ENCODE measurements around the gene ATP10A. TPM values are rescaled to one million over a fixed set of nuclear protein-coding genes. Genes with fewer than 3 reads are reported as not detected.

The ATP10A gene
- total RNA-seq, 2 donors from 2014 or later, result 5.6 to 14.3 TPM

DNA sequence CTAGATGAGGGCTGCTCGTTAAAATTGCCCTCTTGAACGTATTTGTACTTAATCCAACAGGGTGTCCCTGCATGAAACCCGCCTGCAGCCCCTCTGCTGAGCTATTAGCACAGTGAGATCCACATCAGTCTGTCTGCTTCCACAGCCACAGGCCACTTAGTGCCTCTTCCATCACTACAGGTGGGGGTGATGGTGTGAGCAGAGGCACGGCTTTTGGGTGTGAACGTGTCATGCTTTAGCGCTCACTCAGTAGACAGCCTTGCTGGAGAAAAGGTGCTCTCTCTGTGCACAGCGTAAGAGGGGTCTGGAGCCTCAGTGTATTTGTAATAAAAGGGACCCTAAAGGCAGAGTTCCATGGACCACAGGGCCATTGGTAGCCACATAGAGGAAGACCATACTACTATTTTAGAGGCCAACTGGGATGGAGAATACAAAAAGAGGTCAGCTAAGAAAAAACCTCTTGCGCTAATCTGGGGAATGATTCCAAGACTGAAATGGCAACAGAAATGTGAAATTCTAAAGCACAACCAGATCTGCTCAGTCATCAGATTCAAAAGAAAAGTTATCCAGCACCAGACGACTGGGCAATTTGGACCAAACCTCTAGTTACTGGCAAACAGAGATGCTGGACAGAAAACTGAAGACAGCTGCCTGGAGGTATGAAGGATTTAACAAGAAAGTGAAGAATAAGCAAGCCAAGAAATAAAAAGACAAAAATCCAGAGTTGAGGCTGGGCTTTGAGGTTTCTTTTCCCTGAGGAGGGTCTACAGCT is 120.2 kb downstream of the ATP10A start:
- Histone ChIP-seq H3K9me3 (no peaks in the 10 kb centered on the region), H3K27ac (no peak overlapping the region), H3K4me3 (no peak overlapping the region), H3K4me1 (replicated peaks) (no peaks in the 10 kb centered on the region), H3K27me3 (replicated peaks; ENCODE audit: insufficient read depth) (no peaks in the 10 kb centered on the region), H3K36me3 (no peaks in the 10 kb centered on the region)
- 61% methylated on average over 9 of the region's 9 CpGs for WGBS
- TF ChIP-seq POLR2A (IDR thresholded peaks at IDR 0.05) (no peak), POLR2AphosphoS5 (IDR thresholded peaks at IDR 0.05) (no peak)
- TF ChIP-seq, protein P1, sequence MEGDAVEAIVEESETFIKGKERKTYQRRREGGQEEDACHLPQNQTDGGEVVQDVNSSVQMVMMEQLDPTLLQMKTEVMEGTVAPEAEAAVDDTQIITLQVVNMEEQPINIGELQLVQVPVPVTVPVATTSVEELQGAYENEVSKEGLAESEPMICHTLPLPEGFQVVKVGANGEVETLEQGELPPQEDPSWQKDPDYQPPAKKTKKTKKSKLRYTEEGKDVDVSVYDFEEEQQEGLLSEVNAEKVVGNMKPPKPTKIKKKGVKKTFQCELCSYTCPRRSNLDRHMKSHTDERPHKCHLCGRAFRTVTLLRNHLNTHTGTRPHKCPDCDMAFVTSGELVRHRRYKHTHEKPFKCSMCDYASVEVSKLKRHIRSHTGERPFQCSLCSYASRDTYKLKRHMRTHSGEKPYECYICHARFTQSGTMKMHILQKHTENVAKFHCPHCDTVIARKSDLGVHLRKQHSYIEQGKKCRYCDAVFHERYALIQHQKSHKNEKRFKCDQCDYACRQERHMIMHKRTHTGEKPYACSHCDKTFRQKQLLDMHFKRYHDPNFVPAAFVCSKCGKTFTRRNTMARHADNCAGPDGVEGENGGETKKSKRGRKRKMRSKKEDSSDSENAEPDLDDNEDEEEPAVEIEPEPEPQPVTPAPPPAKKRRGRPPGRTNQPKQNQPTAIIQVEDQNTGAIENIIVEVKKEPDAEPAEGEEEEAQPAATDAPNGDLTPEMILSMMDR (IDR thresholded peaks at IDR 0.05), result no peak
- no peak for DNase-seq (ENCODE audit: low spot score)
- intact Hi-C loops (cut with DNase I), result no loop called here

DNA sequence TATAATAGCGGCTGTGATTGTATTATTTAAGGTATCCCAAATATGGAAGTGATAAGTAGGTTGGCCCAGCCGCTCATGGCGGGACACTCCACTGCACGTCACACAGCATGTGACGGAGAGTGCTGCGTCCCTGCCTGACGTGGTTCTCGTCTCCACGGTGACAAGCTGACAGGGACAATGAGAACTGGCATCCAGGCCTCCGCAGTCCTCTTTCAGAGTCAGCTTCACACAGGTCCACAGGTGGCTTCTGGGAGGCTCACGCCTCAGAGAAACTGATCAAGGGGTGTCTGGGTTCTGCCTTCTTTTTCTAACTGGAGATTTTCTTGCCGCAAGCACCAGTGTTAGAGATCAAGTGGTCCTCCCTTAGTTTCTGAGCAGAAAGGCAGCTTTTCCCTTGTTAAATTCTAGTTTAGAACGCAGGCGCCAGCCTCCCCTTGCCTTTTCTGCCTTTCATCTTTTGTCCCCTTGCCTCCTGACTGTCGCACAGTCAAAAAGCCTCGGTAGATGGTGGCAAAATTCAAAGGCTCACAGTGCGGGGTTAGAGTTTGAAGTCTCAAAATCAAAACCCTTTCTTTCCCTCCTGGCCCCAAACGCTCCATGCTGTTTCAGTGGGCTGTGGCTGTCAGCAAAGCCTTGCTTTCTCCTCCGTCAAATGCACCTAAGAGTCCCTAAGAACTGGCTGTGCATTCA is 120.9 kb downstream of the ATP10A start:
- no peaks in the 10 kb centered on the region for H3K4me1 ChIP-seq (replicated peaks)
- no peaks in the 10 kb centered on the region for H3K36me3 ChIP-seq
- no peak for DNase-seq (ENCODE audit: low spot score)
- 75% methylated on average over 19 of the region's 19 CpGs for WGBS
- no peaks in the 10 kb centered on the region for H3K9me3 ChIP-seq
- H3K27ac ChIP-seq, result no peak overlapping the region
- no peaks in the 10 kb centered on the region for H3K27me3 ChIP-seq (replicated peaks; ENCODE audit: insufficient read depth)
- intact Hi-C loops (cut with DNase I), result no loop called here
- TF ChIP-seq POLR2A (IDR thresholded peaks at IDR 0.05) (no peak), POLR2AphosphoS5 (IDR thresholded peaks at IDR 0.05) (no peak)
- TF ChIP-seq, protein P1 (IDR thresholded peaks at IDR 0.05), result no peak
- no peak overlapping the region for H3K4me3 ChIP-seq

DNA sequence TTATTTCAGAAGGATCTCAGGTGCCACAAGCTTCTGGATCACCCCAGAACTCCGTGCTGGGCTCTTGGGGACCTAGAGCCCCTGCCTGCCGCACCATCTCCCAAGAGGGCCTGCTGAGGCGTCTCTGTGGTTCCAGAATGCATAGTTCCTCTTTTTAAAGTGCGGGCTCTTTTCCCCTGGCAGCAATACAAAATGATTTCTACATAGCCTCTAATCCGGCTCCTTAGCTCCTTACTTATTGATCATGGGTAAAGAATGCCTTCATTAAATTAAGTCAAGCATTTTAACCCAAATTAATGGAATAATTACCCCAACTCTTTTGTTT is 121.9 kb downstream of the ATP10A start:
- Histone ChIP-seq H3K36me3 (no peaks in the 10 kb centered on the region), H3K4me3 (no peak overlapping the region), H3K4me1 (replicated peaks) (no peaks in the 10 kb centered on the region), H3K27ac (no peak overlapping the region), H3K27me3 (replicated peaks; ENCODE audit: insufficient read depth) (no peaks in the 10 kb centered on the region), H3K9me3 (no peaks in the 10 kb centered on the region)
- no peak for DNase-seq (ENCODE audit: low spot score)
- TF ChIP-seq POLR2A (IDR thresholded peaks at IDR 0.05) (no peak), POLR2AphosphoS5 (IDR thresholded peaks at IDR 0.05) (no peak)
- TF ChIP-seq, protein P1 (IDR thresholded peaks at IDR 0.05), result no peak
- intact Hi-C loops (cut with DNase I), result no loop called here
- 81% methylated on average over 5 of the region's 5 CpGs for WGBS

DNA sequence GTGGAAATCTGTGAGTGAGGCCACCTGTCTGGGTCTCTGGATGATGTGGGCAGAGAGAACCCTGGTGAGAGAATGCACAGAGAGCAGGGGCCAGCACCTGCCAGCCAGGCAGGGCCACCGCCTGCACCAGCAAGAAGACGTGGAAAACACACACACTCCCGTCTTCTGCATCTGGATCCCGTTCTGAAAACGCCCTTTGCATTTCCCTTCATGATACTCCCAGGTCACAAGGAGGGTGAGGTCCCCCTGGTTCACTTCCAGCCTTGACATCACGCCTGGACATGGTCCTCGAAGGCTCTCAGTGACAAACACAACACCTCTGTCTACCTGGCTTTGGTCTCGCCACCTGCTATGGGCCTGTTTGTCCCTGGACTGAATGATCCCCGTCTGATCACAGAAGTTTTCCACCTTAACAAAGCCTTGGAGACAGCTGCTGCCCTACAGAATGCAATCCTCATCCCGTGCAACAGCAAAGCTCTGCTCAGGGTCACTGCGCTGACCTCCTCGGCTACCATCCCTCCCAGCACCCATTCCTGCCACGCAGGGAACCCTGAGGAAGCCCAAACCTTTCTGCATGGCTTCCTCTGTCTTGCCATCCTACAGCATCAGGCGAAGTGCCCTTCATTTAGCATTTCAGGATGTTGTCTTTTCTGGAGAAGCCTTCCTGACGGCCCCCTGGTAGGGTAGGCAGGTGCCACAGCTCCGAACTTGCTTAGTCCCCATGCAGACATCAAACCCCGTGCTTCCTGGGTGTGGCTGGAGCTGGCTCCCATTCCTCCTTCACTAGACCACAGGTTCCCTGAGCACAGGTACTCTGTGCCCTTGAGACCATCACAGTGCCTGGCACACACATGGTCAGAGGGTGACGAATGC is 122.5 kb downstream of the ATP10A start:
- Histone ChIP-seq H3K4me3 (no peak overlapping the region), H3K4me1 (replicated peaks) (no peaks in the 10 kb centered on the region), H3K27ac (no peak overlapping the region), H3K9me3 (no peaks in the 10 kb centered on the region), H3K36me3 (no peaks in the 10 kb centered on the region), H3K27me3 (replicated peaks; ENCODE audit: insufficient read depth) (no peaks in the 10 kb centered on the region)
- no peak for DNase-seq (ENCODE audit: low spot score)
- intact Hi-C loops (cut with DNase I), result no loop called here
- TF ChIP-seq, protein P1 (IDR thresholded peaks at IDR 0.05), result no peak
- TF ChIP-seq POLR2AphosphoS5 (IDR thresholded peaks at IDR 0.05), result no peak
- TF ChIP-seq POLR2A (IDR thresholded peaks at IDR 0.05), result no peak
- WGBS, result 86% methylated on average over 17 of the region's 18 CpGs
